Heart right ventricle (tissue), 16 donors: ENCODE measurements around the gene INCENP. TPM values are rescaled to one million over a fixed set of nuclear protein-coding genes. Genes with fewer than 3 reads are reported as not detected.

Source experiments
- ATAC-seq, 8 donors: fragments of 200-7000 bp; cut with Tn5 transposase; one replicate each; pipeline ENCODE4 v1.9.1; 2020; ENCODE audit warnings: mild to moderate bottlenecking in 8 of 8, moderate library complexity in 8 of 8, moderate number of reproducible peaks in 1 of 8
- DNase-seq, 2 donors: peaks; one replicate each; pipeline ENCODE4 v3.0.0-alpha.2; 2020
- H3K27ac ChIP-seq, 10 donors: fragments of 200-600 bp; sonication (generic) in 2 of 10; one replicate each; pipeline versions ENCODE4 v1.5.0 to v1.8.0; 2020 to 2022; ENCODE audit warnings: mild to moderate bottlenecking in 3 of 10
- H3K27me3 ChIP-seq, 7 donors: fragments of 200-600 bp; one replicate each; pipeline ENCODE4 v1.8.0; 2021 to 2022; ENCODE audit warnings: mild to moderate bottlenecking in 2 of 7
- H3K36me3 ChIP-seq, 9 donors: fragments of 200-600 bp; sonication (generic) in 1 of 9; one replicate each; pipeline versions ENCODE4 v1.5.0 to v1.8.0; 2020 to 2022; ENCODE audit warnings: mild to moderate bottlenecking in 2 of 9
- H3K4me1 ChIP-seq, 9 donors: fragments of 200-600 bp; sonication (generic) in 1 of 9; one replicate each; pipeline versions ENCODE4 v1.5.0 to v1.8.0; 2020 to 2022; ENCODE audit warnings: mild to moderate bottlenecking in 4 of 9
- H3K4me3 ChIP-seq, 10 donors: fragments of 200-600 bp; sonication (generic) in 2 of 10; one replicate each; pipeline versions ENCODE4 v1.5.0 to v1.8.0; 2020 to 2022; ENCODE audit warnings: mild to moderate bottlenecking in 7 of 10, moderate library complexity in 2 of 10
- H3K9me3 ChIP-seq, 11 donors: fragments of 200-600 bp in 10 of 11; sonication (generic) in 2 of 11; one replicate each; pipeline versions ENCODE4 v1.5.0 to v1.8.0; 2013 to 2022; ENCODE audit warnings: mild to moderate bottlenecking in 2 of 11, control low read depth in 1 of 11, moderate library complexity in 1 of 11
- CTCF ChIP-seq, 9 donors: fragments of 200-600 bp; sonication (generic) in 2 of 9; IDR thresholded peaks; one replicate each; pipeline versions ENCODE4 v1.5.0 to v1.8.0; 2021 to 2022; ENCODE audit warnings: antibody characterized with exemption in 9 of 9, mild to moderate bottlenecking in 5 of 9, moderate library complexity in 1 of 9
- WGBS, 2 donors: extraction: QIAGEN DNeasy Blood & Tissue Kit; methylation state at CpG; one replicate each; pipeline ENCODE4 v1.1.7; 2013; ENCODE audit warnings: inconsistent platforms in 1 of 2; 5-methylcytosine and 5-hydroxymethylcytosine counted together
- intact Hi-C, 10 donors: fragments of 100-400 bp; cut with DNase I; formaldehyde crosslinking; loops; one replicate each; pipeline versions ENCODE4 v1.11.1 to v1.14.2; 2022
- polyA plus RNA-seq, 2 donors: library from polyadenylated mRNA; stranded (reverse); fragments of 200-250 nt; gene quantifications; one replicate each; pipeline ENCODE4 v1.2.3, GENCODE V29; 2013
- total RNA-seq, 10 donors: library from RNA; stranded (reverse); fragmentation: NEBNext Ultra II Directional in 3 of 10; extraction: Animal tissue kit (Norgen Biotek cat#: 25700) in 3 of 10; gene quantifications; one replicate each; pipeline versions ENCODE4 v1.2.1 to v1.2.4, GENCODE V29; 2021 to 2023
- donor health status: Arrhythmogenic right ventricular cardiomyopathy.
- donor health status: ischemic (EF 13 %, LVEDD 7.1; RV severe dilation, severe dysfunction).
- donor health status: healthy with polysubstance abuse.
- donor health status: DM: no; HTN: yes; CAD: no.
- donor health status: DM: no; HTN: no; CAD: no.
- donor health status: ischemic (EF 25% LVEDD 6.9; RV normal size, moderate dysfunction).
- donor health status: ischemic (EF 25% LVEDD 5.7; RV mildly dilated, moderate dysfunction).
- donor health status: healthy.
- donor health status: DM: yes; HTN: yes; CAD: no.
- donor health status: Ischemic cardiomyopathy.
- donor health status: ischemic (EF 35%, LVEDD 5.7; RV mildly dilated, moderate dysfunction).
- donor health status: nonischemic (EF 11% LVEDD 7.7; RV severe dilation, severe dysfunction).
- donor health status: DM: yes; HTN: yes; CAD: no.
- donor health status: PGD.
- donor health status: ischemic (EF 29% LVEDD 5.4; RV normal size, mild dysfunction).
- donor health status: nonischemic (EF 23%, LVEDD 6.1; RV moderate dilation, normal function).

Gene INCENP
- total and polyA plus RNA-seq, 12 donors, result 2.1 to 20.0 (median 12.3) TPM

GRCh38 chr11:62119569-62119968, 4.2 kb upstream of the INCENP start:
- no peaks in the 10 kb centered on the region for H3K36me3 ChIP-seq
- H3K27me3 ChIP-seq, result no peaks in the 10 kb centered on the region
- TF ChIP-seq CTCF (IDR thresholded peaks at IDR 0.05), result no peak
- no peak for DNase-seq
- H3K9me3 ChIP-seq, result peaks cover 0 to 11% (median 4%) of the 10 kb centered on the region in 11 donors
- 63 to 78% methylated on average over 3 of the region's 3 CpGs for WGBS, 2 donors
- ATAC-seq, result no peak
- no peak overlapping the region for H3K27ac ChIP-seq
- H3K4me3 ChIP-seq, result no peak overlapping the region
- peaks cover 0 to 11% (median 6%) of the 10 kb centered on the region in 9 donors for H3K4me1 ChIP-seq
- intact Hi-C loops, result no loop called here

DNA sequence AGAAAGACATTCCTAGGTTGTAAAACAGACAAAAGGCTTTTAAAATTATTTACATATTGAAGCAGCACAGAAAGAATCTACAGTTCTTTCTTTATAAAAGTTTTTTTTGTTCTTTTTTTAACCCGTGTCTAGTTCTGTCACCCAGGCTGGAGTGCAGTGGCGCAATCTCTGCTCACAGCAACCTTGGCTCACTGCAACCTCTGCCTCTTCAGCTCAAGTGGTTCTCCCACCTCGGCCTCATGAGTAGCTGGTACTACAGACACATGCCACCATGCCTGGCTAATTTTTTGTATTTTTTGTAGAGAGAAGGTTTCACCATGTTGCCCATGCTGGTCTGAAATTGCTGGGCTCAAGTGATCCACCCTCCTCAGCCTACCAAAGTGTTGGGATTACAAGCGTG, 3.8 kb upstream of the INCENP start:
- Histone ChIP-seq H3K36me3 (no peaks in the 10 kb centered on the region), H3K9me3 (peaks cover 0 to 11% (median 4%) of the 10 kb centered on the region in 11 donors), H3K4me1 (peaks cover 0 to 16% (median 10%) of the 10 kb centered on the region in 9 donors), H3K4me3 (no peak overlapping the region), H3K27ac (no peak overlapping the region), H3K27me3 (no peaks in the 10 kb centered on the region)
- DNase-seq (no peak), ATAC-seq (no peak)
- 60 to 63% methylated on average over 4 of the region's 4 CpGs for whole genome bisulfite sequencing, 2 donors
- no peak for TF ChIP-seq CTCF (IDR thresholded peaks at IDR 0.05)
- intact Hi-C loops, result no loop called here

DNA sequence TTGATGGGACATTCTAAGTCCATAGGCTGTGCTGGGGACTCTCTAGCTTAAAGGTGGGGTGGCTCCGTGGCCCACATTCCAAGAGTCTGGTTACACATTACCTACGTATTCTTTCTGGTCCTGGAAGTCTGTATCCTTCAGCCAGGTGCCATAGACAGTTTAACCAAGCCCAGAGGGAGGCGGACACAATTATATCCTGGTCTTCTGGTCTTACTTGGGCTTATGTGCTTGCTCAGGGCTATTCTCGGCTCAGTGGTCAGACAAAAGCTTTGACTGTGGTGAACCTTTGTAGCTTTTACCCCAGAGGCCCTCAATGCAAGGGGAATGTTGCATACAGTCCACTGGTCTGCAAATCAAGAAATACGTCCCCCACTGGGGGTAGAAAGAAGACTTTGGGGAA, 3.4 kb upstream of the INCENP start:
- TF ChIP-seq CTCF (IDR thresholded peaks at IDR 0.05), result no peak
- no peaks in the 10 kb centered on the region for H3K27me3 ChIP-seq
- no peak overlapping the region for H3K4me3 ChIP-seq
- no peaks in the 10 kb centered on the region for H3K36me3 ChIP-seq
- no peak overlapping the region for H3K27ac ChIP-seq
- intact Hi-C loops, result no loop called here
- ATAC-seq (no peak), DNase-seq (no peak)
- WGBS, 2 donors, result 78 to 86% methylated on average over 5 of the region's 5 CpGs
- H3K4me1 ChIP-seq, result peaks cover 0 to 18% (median 14%) of the 10 kb centered on the region in 9 donors
- peaks cover 0 to 11% (median 4%) of the 10 kb centered on the region in 11 donors for H3K9me3 ChIP-seq

GRCh38 chr11:62122076-62122475, 1.7 kb upstream of the INCENP start:
- intact Hi-C loops, result no loop called here
- TF ChIP-seq CTCF (IDR thresholded peaks at IDR 0.05), result no peak
- peaks cover 0 to 22% (median 16%) of the 10 kb centered on the region in 9 donors for H3K4me1 ChIP-seq
- WGBS, 2 donors, result 63 to 68% methylated on average over 6 of the region's 6 CpGs
- no peak overlapping the region for H3K4me3 ChIP-seq
- no peaks in the 10 kb centered on the region for H3K27me3 ChIP-seq
- DNase-seq (no peak), ATAC-seq (no peak)
- no peaks in the 10 kb centered on the region for H3K36me3 ChIP-seq
- no peak overlapping the region for H3K27ac ChIP-seq
- H3K9me3 ChIP-seq, result no peaks in the 10 kb centered on the region
